ENCODE data around the gene SCIN.

Gene SCIN

DNA sequence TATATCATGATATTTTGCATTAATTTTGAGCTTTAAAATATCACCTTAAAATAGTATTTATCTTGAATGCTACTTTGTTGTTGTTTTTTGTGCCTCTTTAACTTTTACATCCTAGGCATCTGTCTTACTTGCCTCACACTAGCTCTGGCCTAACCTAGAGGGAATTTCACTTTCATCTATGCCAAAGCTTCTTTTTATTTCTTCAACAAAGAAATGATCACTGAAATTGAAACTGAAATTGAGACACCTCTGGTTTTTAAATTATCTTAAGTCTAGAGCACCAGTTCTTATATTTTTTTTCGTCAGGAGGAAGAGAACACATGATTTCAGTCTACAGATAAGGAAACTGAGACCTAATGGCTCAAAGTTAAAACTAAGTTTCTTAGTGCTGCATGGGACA lies 3.5 kb upstream of the SCIN start:
- no peak for DNase-seq (ENCODE audit: low read depth in 2 of 2)

DNA sequence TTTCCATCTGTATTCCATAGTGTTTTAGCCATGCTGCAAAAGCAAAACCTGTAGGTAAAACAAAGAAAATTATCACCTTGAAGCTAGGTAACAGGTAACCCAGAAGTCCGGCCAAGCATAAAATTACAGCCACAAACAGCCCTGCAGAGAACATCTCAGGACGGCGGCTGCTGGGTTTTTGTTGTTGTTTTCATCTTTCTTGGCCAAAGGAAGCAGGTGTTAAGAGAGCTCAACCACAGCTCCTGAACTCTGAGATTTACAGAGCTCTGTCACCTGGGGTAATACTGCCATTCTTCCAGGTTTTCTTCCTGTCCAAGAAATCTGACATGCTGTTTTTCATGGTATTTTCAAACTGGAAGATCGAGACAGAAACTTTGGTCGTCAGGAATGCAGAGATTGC lies 847 bp upstream of the SCIN start:
- DNase-seq (ENCODE audit: low read depth in 2 of 2), result no peak

- no peak for DNase-seq (ENCODE audit: low read depth in 2 of 2)
Measured at GRCh38 chr7:12570168-12570533, 369 bp upstream of the SCIN start.

- no peak for DNase-seq (ENCODE audit: low read depth in 2 of 2)
Measured at GRCh38 chr7:12571691-12572090, 1.2 kb downstream of the SCIN start.

DNA sequence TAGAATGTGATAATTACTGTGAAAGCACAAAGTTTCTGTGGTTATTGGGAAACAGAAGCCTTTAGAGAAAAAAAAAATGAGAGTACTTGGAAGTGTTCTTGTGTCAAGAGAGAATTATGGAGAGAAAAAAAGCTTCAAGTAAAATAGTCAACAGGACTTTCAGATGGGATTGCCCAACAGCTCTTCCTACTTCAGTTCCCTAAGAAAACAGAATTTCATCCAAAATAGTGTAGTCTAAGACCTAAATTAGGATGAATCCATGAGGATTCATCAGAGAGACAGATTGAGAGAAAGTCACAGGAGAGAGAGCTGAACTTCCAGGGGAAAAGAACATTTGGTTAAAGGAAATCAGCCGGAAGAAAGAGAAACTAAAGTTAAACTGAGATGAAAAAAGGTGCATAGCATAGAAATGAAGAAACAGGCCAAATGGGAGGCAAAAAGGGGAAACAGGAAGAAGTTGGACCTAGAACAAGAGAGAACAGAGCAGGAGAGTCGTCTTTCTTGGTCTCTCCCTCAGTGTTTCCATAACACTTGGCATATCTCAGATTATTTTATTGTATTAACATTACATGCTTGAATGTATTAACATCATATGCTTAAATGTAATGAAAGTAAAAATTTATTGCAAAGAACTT lies 2.5 kb downstream of the SCIN start:
- DNase-seq (ENCODE audit: low read depth in 2 of 2), result no peak

GRCh38 chr7:12573885-12574284 lies 3.4 kb downstream of the SCIN start:
- DNase-seq (ENCODE audit: low read depth in 2 of 2), result no peak

- DNase-seq (ENCODE audit: low read depth in 2 of 2), result no peak
Measured at GRCh38 chr7:12578930-12579640, 8.6 kb downstream of the SCIN start.

DNA sequence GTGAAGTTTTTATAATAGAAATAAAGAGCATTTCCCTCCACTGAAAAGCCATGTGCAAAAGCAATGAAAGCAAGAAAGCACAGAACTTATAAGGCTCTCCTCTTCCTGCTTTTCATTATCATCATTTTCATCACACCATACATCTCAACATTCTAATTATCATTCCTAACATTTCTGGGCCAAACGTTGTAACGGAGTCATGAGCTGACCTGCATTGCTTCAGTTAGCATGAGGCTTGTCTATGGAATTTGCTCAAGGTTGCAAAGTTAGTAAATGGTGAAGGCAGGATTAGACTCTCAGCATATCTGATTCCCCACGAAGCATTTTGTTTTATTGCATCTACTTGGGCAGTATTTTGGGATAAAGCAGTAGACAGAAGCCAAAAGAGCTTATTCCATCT lies 11.4 kb downstream of the SCIN start:
- DNase-seq (ENCODE audit: low read depth in 2 of 2), result no peak

- DNase-seq (ENCODE audit: low read depth in 2 of 2), result no peak
Measured at GRCh38 chr7:12582362-12582761, 11.8 kb downstream of the SCIN start.

GRCh38 chr7:12583176-12583575 lies 12.7 kb downstream of the SCIN start:
- no peak for DNase-seq (ENCODE audit: low read depth in 2 of 2)

GRCh38 chr7:12583922-12584321 lies 13.4 kb downstream of the SCIN start:
- no peak for DNase-seq (ENCODE audit: low read depth in 2 of 2)

- DNase-seq (ENCODE audit: low read depth in 2 of 2), result no peak
Measured at GRCh38 chr7:12584930-12585329, 14.4 kb downstream of the SCIN start.

GRCh38 chr7:12586271-12586670 lies 15.8 kb downstream of the SCIN start:
- no peak for DNase-seq (ENCODE audit: low read depth in 2 of 2)

GRCh38 chr7:12588259-12588904 lies 17.9 kb downstream of the SCIN start:
- no peak for DNase-seq (ENCODE audit: low read depth in 2 of 2)

GRCh38 chr7:12590559-12590958 lies 20.0 kb downstream of the SCIN start:
- no peak for DNase-seq (ENCODE audit: low read depth in 2 of 2)

DNA sequence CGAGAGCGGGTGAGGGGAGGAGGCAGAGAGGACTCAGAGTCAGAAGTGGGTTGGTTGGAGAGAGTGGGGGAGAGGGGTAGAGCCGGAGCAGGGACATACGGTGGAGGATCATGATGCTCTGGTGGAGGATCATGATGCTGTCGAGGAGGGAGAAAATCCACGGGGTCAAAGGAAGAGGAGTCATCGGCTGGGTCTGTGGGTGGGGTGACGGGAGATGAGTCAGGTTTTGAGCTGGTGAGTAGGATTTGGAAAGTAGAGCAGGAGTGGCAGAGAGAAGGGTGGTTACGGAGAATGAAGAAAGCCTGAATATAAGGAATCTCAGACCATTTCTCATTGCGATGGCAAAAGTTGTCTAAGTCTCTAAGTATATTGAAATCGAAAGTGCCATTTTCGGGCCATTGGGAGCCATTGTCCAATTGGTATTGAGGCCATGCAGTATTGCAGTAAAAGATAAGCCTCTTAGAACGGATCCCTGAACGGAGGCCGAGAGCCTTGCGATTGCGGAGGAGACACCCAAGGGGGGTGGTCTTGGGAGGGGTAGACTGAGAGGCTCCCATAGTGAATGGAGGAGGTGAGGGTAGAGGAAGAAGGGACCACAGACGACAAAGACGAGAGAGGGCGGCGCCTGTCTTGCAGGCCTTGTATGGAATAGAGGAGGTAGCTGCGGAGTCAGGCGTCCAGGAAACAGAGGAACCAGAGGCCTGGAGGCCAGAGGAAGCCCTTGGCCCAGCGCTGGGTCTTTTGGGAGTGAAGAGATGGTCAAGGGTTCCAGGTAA lies 23.8 kb downstream of the SCIN start:
- DNase-seq (ENCODE audit: low read depth in 2 of 2), result no peak

DNA sequence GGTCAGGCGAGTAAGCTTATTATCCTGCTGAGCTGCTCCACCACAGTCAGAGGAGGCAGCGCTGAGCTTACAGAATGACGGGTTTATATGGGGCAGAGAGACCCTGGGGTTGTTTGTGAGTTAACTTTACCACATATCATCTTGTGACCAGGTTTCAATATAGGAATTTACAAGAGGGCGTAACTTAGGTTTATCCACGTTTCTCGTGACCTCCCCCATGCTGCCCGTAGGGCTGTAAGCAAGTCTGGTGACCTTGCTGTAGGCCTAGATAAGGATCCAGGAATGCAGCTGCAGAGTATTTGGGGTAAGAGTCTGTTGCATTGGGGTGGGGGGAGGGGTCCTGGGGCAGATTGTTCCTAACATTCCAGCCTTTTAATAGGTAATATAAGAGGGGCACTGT lies 24.6 kb downstream of the SCIN start:
- no peak for DNase-seq (ENCODE audit: low read depth in 2 of 2)

DNA sequence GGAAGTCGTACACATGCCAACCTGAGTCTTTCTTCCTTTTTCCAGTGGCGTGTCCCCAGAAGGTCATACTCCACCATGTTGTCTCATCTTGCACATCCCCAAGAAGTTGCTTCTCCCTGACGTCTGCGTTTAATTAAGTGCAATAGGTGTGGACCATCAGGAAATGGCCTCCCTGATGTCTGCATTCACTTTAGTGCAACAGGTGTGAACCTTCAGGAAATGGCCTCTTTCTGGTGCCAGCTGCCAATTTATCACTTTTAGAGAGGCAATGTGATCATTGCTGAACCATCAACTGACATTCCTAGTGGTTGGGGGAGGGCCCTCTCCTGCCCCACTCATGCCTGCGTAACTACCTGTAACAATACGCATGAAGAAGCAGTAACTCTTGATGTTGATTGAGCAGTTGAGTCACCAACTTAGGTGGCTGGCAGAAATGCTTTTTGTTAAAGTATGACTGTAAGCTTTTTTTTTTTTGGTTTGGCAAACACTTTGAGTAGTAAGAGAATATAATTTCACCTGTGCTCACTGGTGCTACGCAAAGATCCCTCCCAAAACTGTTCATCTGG lies 25.8 kb downstream of the SCIN start:
- DNase-seq (ENCODE audit: low read depth in 2 of 2), result no peak

GRCh38 chr7:12601302-12601869 lies 30.9 kb downstream of the SCIN start:
- DNase-seq (ENCODE audit: low read depth in 2 of 2), result no peak

DNA sequence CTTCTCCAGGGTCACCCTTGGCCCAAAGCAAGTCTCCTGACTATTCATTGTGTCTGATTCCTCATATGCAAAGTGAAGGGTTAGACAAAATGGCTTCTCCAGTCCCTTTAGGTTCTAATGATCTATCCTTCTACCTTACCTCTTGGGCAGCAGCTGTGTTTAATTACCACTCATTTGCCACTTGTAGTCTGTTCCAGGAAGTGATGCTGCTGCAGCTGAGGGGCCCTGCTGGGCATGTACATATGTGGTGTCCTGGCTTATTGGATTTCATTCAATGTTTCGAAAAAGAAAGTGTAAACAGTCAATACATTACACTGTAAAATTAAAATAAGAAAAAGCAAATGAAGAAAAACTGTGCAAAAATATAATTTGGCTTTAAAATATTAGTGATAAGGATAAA lies 36.6 kb downstream of the SCIN start:
- DNase-seq (ENCODE audit: low read depth in 2 of 2), result no peak

DNA sequence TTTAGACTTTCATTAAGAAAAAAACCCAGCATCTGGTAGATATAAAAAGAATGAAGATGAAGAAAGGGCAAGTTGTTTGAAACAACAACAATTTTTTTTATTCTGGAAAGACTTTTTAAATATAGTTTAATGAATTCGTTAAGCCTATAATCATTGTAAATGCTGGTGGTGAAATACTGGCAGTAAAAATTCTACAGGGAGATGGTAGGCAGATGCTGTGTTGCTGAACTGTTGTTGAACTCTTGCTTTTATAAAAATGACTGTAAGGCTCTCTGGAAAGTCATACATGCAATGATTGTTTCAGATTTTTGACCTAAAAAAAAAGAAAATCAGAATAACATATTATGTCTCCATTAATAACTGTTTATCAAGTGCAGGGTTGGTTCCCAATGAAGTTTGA lies 39.0 kb downstream of the SCIN start:
- DNase-seq (ENCODE audit: low read depth in 2 of 2), result no peak

GRCh38 chr7:12610899-12611298 lies 40.4 kb downstream of the SCIN start:
- DNase-seq (ENCODE audit: low read depth in 2 of 2), result no peak

All from stimulated activated CD8-positive, alpha-beta memory T cell treated with anti-CD3 and anti-CD28 coated beads, Interleukin-15, amount 100 ng/mL, for 4 hours (primary cell).